Measurements from ENCODE around the gene THRB.

The THRB gene

GRCh38 chr3:24133436-24133835, 361.2 kb downstream of the THRB start:
- TF ChIP-seq CTCF (IDR thresholded peaks at IDR 0.05) = no peak
- no peak for DNase-seq (ENCODE audit: low spot score)
- H3K27ac ChIP-seq = no peak overlapping the region
- H3K4me3 ChIP-seq = no peak overlapping the region

GRCh38 chr3:24129549-24129948, 365.1 kb downstream of the THRB start:
- Histone ChIP-seq H3K4me3 (no peak overlapping the region), H3K27ac (peak overlapping the region in 1 of 2 donors; percentile 25)
- DNase-seq (ENCODE audit: low spot score) = no peak
- no peak for TF ChIP-seq CTCF (IDR thresholded peaks at IDR 0.05)

- no peak overlapping the region for H3K4me3 ChIP-seq
- peak overlapping the region in 1 of 2 donors; percentile 36 for H3K27ac ChIP-seq
- DNase-seq (ENCODE audit: low spot score) = no peak
- no peak for TF ChIP-seq CTCF (IDR thresholded peaks at IDR 0.05)
Measured at GRCh38 chr3:24128199-24129005, 366.2 kb downstream of the THRB start.

- DNase-seq (ENCODE audit: low spot score) = no peak
- peak overlapping the region in 1 of 2 donors; percentile 74 for H3K27ac ChIP-seq
- H3K4me3 ChIP-seq = no peak overlapping the region
- TF ChIP-seq CTCF (IDR thresholded peaks at IDR 0.05) = no peak
Measured at GRCh38 chr3:24123596-24123995, 371.1 kb downstream of the THRB start.

- no peak overlapping the region for H3K27ac ChIP-seq
- TF ChIP-seq CTCF (IDR thresholded peaks at IDR 0.05) = no peak
- no peak overlapping the region for H3K4me3 ChIP-seq
- DNase-seq (ENCODE audit: low spot score) = no peak
Measured at GRCh38 chr3:24120434-24120833, 374.2 kb downstream of the THRB start.

- Histone ChIP-seq H3K4me3 (no peak overlapping the region), H3K27ac (no peak overlapping the region)
- no peak for TF ChIP-seq CTCF (IDR thresholded peaks at IDR 0.05)
- DNase-seq (ENCODE audit: low spot score) = no peak
Measured at GRCh38 chr3:24119321-24119751, 375.3 kb downstream of the THRB start.

- Histone ChIP-seq H3K27ac (no peak overlapping the region), H3K4me3 (no peak overlapping the region)
- no peak for DNase-seq (ENCODE audit: low spot score)
- TF ChIP-seq CTCF (IDR thresholded peaks at IDR 0.05) = no peak
Measured at GRCh38 chr3:24117508-24117907, 377.1 kb downstream of the THRB start.

All from coronary artery (tissue), 2 donors.